COLO668 (cell line): Measurements from ENCODE around the gene PPOX.

Experiments
- DNase-seq: peaks from one replicate; lab custom pipeline; 2025; ENCODE audit not compliant: unreplicated experiment; lab: John Stamatoyannopoulos, UW

PPOX gene

GRCh38 chr1:161219078-161219892, 53.1 kb downstream of the PPOX start:
- no peak for DNase-seq

GRCh38 chr1:161220002-161220401, 53.8 kb downstream of the PPOX start:
- DNase-seq, result no peak
